NCI-H2107 treated with DMSO at 0.1 percent for 48 hours (cell line): Measurements from ENCODE around the gene CBR1.

Experiments
- DNase-seq: peaks from one replicate; lab custom pipeline; 2025; ENCODE audit not compliant: unreplicated experiment; lab: John Stamatoyannopoulos, UW

CBR1 gene

GRCh38 chr21:36069713-36070583 lies at the start of gene CBR1:
Gene CBR1, plus strand, starts transcription at chr21:36070024. Its CDS starts 92 bp downstream, at chr21:36070116.
- DNase-seq = peak; percentile 70

GRCh38 chr21:36021251-36021837 lies 48.5 kb upstream of the CBR1 start:
- DNase-seq = no peak

GRCh38 chr21:36022427-36023091 lies 47.3 kb upstream of the CBR1 start:
- no peak for DNase-seq

- no peak for DNase-seq
These were observed 46.7 kb upstream of the CBR1 start for GRCh38 chr21:36023092-36023480.

GRCh38 chr21:36024782-36025181 lies 45.0 kb upstream of the CBR1 start:
- DNase-seq = no peak

- DNase-seq = no peak
These were observed 42.5 kb upstream of the CBR1 start for GRCh38 chr21:36027347-36027746.

- DNase-seq = peak; percentile 89
These were observed 41.4 kb upstream of the CBR1 start for GRCh38 chr21:36028127-36029069.

GRCh38 chr21:36029309-36029708 lies 40.5 kb upstream of the CBR1 start:
- DNase-seq = no peak

GRCh38 chr21:36030581-36031189 lies 39.1 kb upstream of the CBR1 start:
- no peak for DNase-seq

- DNase-seq = no peak
These were observed 37.0 kb upstream of the CBR1 start for GRCh38 chr21:36032647-36033406.

GRCh38 chr21:36034211-36034913 lies 35.5 kb upstream of the CBR1 start:
- no peak for DNase-seq

- DNase-seq = peak; percentile 12
These were observed 34.4 kb upstream of the CBR1 start for GRCh38 chr21:36035381-36035791.

- no peak for DNase-seq
These were observed 30.9 kb upstream of the CBR1 start for GRCh38 chr21:36038701-36039497.

- no peak for DNase-seq
These were observed 30.0 kb upstream of the CBR1 start for GRCh38 chr21:36039861-36040260.

- DNase-seq = no peak
These were observed 29.4 kb upstream of the CBR1 start for GRCh38 chr21:36040389-36040788.

- DNase-seq = no peak
These were observed 27.9 kb upstream of the CBR1 start for GRCh38 chr21:36041910-36042309.

- no peak for DNase-seq
These were observed 25.8 kb upstream of the CBR1 start for GRCh38 chr21:36044056-36044455.

- DNase-seq = no peak
These were observed 23.8 kb upstream of the CBR1 start for GRCh38 chr21:36045993-36046392.
